HL-60 (cell line): ENCODE results near the gene ARFGEF2.

ENCODE experiments used
- TF ChIP-seq, protein P1 (sequence below): IDR thresholded peaks from one replicate; pipeline ENCODE4 v1.5.1; 2011; ENCODE audit warnings: low read length, control low read depth, inconsistent platforms; ENCODE audit not compliant: insufficient read depth
- TF ChIP-seq, protein P2 (sequence below): IDR thresholded peaks from 2 replicates; pipeline ENCODE4 v1.6.1; 2012; ENCODE audit warnings: low read depth; ENCODE audit not compliant: insufficient replicate concordance

GRCh38 chr20:48892049-48892470 lies 29.5 kb upstream of the ARFGEF2 start:
- TF ChIP-seq, protein P1, sequence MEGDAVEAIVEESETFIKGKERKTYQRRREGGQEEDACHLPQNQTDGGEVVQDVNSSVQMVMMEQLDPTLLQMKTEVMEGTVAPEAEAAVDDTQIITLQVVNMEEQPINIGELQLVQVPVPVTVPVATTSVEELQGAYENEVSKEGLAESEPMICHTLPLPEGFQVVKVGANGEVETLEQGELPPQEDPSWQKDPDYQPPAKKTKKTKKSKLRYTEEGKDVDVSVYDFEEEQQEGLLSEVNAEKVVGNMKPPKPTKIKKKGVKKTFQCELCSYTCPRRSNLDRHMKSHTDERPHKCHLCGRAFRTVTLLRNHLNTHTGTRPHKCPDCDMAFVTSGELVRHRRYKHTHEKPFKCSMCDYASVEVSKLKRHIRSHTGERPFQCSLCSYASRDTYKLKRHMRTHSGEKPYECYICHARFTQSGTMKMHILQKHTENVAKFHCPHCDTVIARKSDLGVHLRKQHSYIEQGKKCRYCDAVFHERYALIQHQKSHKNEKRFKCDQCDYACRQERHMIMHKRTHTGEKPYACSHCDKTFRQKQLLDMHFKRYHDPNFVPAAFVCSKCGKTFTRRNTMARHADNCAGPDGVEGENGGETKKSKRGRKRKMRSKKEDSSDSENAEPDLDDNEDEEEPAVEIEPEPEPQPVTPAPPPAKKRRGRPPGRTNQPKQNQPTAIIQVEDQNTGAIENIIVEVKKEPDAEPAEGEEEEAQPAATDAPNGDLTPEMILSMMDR, result no peak
- TF ChIP-seq, protein P2, sequence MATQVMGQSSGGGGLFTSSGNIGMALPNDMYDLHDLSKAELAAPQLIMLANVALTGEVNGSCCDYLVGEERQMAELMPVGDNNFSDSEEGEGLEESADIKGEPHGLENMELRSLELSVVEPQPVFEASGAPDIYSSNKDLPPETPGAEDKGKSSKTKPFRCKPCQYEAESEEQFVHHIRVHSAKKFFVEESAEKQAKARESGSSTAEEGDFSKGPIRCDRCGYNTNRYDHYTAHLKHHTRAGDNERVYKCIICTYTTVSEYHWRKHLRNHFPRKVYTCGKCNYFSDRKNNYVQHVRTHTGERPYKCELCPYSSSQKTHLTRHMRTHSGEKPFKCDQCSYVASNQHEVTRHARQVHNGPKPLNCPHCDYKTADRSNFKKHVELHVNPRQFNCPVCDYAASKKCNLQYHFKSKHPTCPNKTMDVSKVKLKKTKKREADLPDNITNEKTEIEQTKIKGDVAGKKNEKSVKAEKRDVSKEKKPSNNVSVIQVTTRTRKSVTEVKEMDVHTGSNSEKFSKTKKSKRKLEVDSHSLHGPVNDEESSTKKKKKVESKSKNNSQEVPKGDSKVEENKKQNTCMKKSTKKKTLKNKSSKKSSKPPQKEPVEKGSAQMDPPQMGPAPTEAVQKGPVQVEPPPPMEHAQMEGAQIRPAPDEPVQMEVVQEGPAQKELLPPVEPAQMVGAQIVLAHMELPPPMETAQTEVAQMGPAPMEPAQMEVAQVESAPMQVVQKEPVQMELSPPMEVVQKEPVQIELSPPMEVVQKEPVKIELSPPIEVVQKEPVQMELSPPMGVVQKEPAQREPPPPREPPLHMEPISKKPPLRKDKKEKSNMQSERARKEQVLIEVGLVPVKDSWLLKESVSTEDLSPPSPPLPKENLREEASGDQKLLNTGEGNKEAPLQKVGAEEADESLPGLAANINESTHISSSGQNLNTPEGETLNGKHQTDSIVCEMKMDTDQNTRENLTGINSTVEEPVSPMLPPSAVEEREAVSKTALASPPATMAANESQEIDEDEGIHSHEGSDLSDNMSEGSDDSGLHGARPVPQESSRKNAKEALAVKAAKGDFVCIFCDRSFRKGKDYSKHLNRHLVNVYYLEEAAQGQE, result no peak
